ENCODE results near the gene IFNAR1.

- no peak for TF ChIP-seq CTCF (IDR thresholded peaks at IDR 0.05)
- TF ChIP-seq POLR2A (IDR thresholded peaks at IDR 0.05) = no peak
These were observed 66.9 kb downstream of the IFNAR1 start for GRCh38 chr21:33391656-33392055.
